ENCODE results near the gene XYLT2. TPM values are rescaled to one million over a fixed set of nuclear protein-coding genes. Genes with fewer than 3 reads are reported as not detected.

Gene XYLT2
- total RNA-seq, 4 donors from 2014 or later: 27.6 to 32.3 (median 29.9) TPM

GRCh38 chr17:50348522-50349242 lies 2.8 kb downstream of the XYLT2 start:
- peak overlapping the region in 1 of 4 donors; percentile 2 for H3K27ac ChIP-seq
- peaks cover 0 to 42% (median 15%) of the 10 kb centered on the region in 4 donors for H3K4me1 ChIP-seq
- WGBS, 2 donors: 52 to 54% methylated on average over 6 to 7 of the region's 7 CpGs

DNA sequence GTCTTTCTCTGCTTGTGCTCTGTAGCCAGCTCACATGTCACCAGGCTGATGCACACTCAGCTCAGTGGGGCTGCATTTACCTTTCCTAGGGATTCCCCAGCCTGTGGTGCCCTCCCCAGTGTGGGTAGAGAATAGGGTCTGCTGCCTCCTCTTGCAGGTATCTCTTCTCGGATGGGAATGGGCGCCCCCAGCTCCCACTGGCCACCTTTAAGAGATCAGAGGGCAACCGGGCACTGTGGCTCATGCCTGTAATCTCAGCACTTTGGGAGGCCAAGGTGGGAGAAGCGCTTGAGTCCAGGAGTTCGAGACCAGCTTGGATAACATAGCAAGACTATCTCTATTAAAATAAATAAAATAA lies 3.3 kb downstream of the XYLT2 start:
- TF ChIP-seq EP300 (IDR thresholded peaks at IDR 0.05) (no peak), POLR2A (IDR thresholded peaks at IDR 0.05) (no peak)
- TF ChIP-seq, protein P1, sequence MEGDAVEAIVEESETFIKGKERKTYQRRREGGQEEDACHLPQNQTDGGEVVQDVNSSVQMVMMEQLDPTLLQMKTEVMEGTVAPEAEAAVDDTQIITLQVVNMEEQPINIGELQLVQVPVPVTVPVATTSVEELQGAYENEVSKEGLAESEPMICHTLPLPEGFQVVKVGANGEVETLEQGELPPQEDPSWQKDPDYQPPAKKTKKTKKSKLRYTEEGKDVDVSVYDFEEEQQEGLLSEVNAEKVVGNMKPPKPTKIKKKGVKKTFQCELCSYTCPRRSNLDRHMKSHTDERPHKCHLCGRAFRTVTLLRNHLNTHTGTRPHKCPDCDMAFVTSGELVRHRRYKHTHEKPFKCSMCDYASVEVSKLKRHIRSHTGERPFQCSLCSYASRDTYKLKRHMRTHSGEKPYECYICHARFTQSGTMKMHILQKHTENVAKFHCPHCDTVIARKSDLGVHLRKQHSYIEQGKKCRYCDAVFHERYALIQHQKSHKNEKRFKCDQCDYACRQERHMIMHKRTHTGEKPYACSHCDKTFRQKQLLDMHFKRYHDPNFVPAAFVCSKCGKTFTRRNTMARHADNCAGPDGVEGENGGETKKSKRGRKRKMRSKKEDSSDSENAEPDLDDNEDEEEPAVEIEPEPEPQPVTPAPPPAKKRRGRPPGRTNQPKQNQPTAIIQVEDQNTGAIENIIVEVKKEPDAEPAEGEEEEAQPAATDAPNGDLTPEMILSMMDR (IDR thresholded peaks at IDR 0.05): no peak
- no peaks in the 10 kb centered on the region for H3K27me3 ChIP-seq
- 94 to 99% methylated on average over 5 of the region's 5 CpGs for WGBS, 2 donors
- no peaks in the 10 kb centered on the region for H3K9me3 ChIP-seq
- no peak overlapping the region for H3K4me3 ChIP-seq
- peaks cover 0 to 26% (median 0%) of the 10 kb centered on the region in 3 donors for H3K36me3 ChIP-seq
- H3K4me1 ChIP-seq: peaks cover 0 to 42% (median 15%) of the 10 kb centered on the region in 4 donors
- DNase-seq (ENCODE audit: low spot score in 2 of 2): no peak
- H3K27ac ChIP-seq: peak overlapping the region in 1 of 4 donors; percentile 2

More at GRCh38 chr17:50348522-50349242, 2.8 kb downstream of the XYLT2 start:
- peaks cover 0 to 21% (median 0%) of the 10 kb centered on the region in 3 donors for H3K36me3 ChIP-seq
- H3K9me3 ChIP-seq: no peaks in the 10 kb centered on the region
- DNase-seq (ENCODE audit: low spot score in 2 of 2): no peak
- no peaks in the 10 kb centered on the region for H3K27me3 ChIP-seq
- TF ChIP-seq, protein P1 (IDR thresholded peaks at IDR 0.05): no peak
- no peak for TF ChIP-seq EP300 (IDR thresholded peaks at IDR 0.05)
- TF ChIP-seq POLR2A (IDR thresholded peaks at IDR 0.05): no peak
- no peak overlapping the region for H3K4me3 ChIP-seq

DNA sequence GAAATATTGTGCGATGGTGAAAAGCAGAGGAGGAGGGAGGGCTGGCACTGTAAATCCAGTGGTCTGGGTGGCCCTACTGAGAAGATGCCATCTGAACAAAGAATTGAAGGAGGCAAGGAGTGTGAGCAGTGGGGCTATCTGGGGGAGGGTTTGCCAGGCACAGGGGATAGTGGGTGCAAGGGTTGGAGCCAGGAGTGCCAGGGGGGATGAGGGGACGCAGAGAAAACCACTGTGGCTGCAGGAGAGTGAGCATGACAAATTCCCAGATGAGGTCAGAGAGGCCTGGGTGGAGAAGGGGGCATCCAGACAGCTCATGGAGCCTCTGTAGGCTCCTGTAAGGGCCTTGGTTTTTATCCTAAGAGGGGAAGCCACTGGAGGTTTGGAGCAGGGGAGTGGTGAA lies 4.8 kb downstream of the XYLT2 start:
- Histone ChIP-seq H3K27me3 (no peaks in the 10 kb centered on the region), H3K27ac (no peak overlapping the region), H3K36me3 (peaks cover 0 to 41% (median under 1%) of the 10 kb centered on the region in 3 donors), H3K9me3 (no peaks in the 10 kb centered on the region), H3K4me1 (peaks cover 0 to 34% (median 15%) of the 10 kb centered on the region in 4 donors), H3K4me3 (no peak overlapping the region)
- TF ChIP-seq, protein P1 (IDR thresholded peaks at IDR 0.05): no peak
- TF ChIP-seq EP300 (IDR thresholded peaks at IDR 0.05): no peak
- no peak for TF ChIP-seq POLR2A (IDR thresholded peaks at IDR 0.05)
- DNase-seq (ENCODE audit: low spot score in 2 of 2): no peak
- 86 to 92% methylated on average over 2 of the region's 2 CpGs for WGBS, 2 donors

DNA sequence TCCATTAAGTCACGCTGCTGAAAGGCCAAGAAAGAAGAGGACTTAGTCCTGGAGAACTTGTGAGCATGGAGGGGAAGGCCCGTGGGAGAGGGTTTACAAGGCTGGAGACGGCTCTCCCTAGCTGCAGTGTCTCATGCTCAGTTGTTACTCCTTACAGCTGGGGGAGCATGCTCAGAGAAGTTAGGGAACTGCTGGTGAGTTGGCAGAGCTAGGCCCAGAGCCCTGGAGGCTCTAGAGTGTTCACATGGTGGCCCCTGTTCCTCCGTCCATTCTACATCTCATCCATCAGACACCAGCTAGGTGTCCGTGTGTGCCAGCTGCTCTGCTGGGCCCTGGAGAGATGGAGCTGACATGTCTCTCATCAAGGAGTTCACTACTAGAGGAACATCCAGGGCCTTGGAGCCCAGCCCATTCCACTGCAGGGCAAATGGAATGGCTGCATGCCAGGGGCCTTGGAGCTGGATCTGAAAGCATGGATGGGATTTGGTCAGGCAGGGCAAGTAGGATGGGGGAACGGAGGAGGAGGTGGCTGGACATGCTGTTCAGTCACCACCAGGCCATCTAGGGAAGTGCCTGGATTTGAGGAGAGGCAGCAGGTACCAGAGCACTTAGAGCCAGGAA lies 6.3 kb downstream of the XYLT2 start:
- no peak for DNase-seq (ENCODE audit: low spot score in 2 of 2)
- Histone ChIP-seq H3K27ac (no peak overlapping the region), H3K36me3 (peaks cover 0 to 56% (median 13%) of the 10 kb centered on the region in 3 donors), H3K4me1 (peaks cover 0 to 28% (median 10%) of the 10 kb centered on the region in 4 donors), H3K4me3 (no peak overlapping the region), H3K27me3 (no peaks in the 10 kb centered on the region), H3K9me3 (no peaks in the 10 kb centered on the region)
- TF ChIP-seq EP300 (IDR thresholded peaks at IDR 0.05) (no peak), POLR2A (IDR thresholded peaks at IDR 0.05) (no peak)
- TF ChIP-seq, protein P1 (IDR thresholded peaks at IDR 0.05): no peak
- WGBS, 2 donors: 71 to 85% methylated on average over 6 of the region's 6 CpGs

All from tibial nerve (tissue), 4 donors.